Cerebellar nuclear complex (tissue), 1 donor: ENCODE results near the gene CDH4.

ENCODE experiments used
- DNase-seq, 2 experiments: peaks; one replicate each; lab custom pipeline; 2025; lab: John Stamatoyannopoulos, UW

CDH4 gene

DNA sequence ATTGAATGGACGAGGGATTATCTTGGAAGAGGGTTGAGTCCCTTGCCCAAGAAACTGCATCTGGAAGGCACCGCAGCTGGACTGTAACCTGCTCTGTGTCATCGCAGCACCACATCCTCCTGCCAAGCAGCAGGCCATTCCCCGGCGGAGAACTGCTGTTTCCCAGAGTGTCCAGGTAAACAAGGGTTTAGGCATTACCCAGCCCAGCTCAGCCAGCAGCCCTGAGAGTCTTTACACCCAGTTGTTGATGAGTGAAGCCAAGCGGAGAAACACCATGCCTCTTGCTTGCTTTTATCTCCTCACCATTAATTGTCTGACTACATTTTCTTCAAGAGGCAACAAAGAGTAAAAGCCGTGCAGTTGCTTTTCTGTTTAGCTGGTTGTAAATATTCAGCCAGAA is 104.1 kb downstream of the CDH4 start:
- no peak for DNase-seq

DNA sequence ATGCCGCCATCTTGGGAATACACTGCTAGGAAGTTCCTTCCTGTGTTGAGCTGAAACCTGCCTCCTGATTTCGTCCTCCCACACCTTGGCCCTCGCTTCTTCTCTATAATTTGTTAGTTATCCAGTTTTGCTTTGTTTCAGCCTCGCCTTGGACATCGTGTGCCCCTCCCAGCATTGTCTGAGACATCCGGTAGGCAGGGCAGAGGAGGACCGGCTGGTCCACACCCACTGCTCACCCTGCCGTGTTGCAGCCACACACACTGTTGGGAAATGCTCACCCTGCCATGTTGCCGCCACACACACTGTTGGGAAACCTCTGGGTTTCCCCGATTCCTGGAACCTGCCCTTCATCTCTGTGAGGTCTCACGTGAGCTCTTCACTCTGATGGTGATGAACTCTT is 105.1 kb downstream of the CDH4 start:
- DNase-seq, result no peak

DNA sequence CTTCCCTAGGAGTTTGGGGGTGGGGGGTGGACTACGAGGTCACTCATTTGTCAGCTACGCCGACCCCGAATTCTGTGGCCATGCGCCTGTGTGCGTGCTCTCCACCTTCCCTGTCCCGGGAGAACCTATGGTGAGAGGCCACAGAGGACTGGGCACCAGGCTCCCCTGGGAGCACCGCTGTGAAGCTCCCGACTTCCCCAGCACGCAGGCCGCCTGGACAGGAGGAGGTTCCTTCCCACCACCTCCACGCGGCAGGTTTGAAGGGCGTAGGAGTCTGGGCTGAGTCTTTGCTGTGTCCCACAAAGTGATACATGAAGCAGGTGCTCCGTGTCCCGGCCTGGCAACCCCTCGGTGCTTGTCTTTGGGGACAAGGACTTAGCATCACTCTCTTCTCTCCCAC is 107.2 kb downstream of the CDH4 start:
- DNase-seq, result no peak

- DNase-seq, result no peak
Measured at GRCh38 chr20:61360296-61360695, 108.2 kb downstream of the CDH4 start.

- DNase-seq, result no peak
Measured at GRCh38 chr20:61360940-61361339, 108.9 kb downstream of the CDH4 start.

DNA sequence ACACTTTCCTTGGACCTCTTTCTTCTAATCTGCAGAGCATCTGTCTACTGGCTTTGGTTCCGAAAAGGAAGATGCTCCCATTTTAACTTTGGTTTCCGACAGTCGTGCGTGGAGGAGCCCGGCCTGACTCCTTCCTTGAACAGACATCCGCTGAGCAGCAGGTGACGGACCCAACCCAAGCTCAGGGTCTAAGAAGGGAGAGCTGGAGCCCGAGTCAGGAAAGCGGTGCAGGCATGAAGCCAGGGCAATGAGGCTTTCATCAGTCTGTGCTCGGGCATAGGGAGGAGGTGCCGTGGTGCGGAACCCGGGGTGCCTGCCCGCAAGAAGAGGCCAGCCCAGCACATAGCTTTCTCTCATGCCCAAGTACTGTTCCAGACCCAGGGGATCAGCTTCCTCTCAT is 109.4 kb downstream of the CDH4 start:
- no peak for DNase-seq

GRCh38 chr20:61364147-61364546 is 112.1 kb downstream of the CDH4 start:
- DNase-seq, result no peak

- DNase-seq, result no peak
Measured at GRCh38 chr20:61366914-61367313, 114.9 kb downstream of the CDH4 start.

GRCh38 chr20:61369731-61370520 is 117.9 kb downstream of the CDH4 start:
- DNase-seq, result no peak

DNA sequence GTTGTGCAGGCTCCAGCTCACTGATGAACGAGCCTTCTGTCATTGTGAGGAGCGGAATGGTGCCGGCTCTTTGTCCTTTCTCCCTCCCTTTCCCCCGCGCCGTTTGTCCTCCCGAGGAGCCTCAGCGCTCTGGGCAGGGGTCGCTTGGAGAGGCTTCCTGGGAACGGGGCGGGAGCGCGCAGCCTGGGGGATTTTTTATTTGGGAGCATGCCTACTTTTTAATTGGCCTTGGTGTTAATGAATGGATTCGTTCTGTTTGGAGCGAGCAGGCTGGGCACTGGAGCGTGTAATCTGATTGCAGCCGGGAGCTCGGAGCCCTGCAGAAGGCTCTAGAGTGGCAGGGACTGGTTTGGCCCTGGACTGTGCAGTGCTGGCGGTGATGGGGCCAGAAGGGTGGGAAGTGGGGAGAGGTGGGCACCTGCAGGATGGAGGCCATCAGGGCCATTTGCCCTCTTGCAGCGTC is 118.8 kb downstream of the CDH4 start:
- DNase-seq, result no peak

GRCh38 chr20:61371501-61372136 is 119.6 kb downstream of the CDH4 start:
- no peak for DNase-seq

- no peak for DNase-seq
Measured at GRCh38 chr20:61372137-61373054, 120.3 kb downstream of the CDH4 start.

- DNase-seq, result no peak
Measured at GRCh38 chr20:61373055-61373399, 121.0 kb downstream of the CDH4 start.

DNA sequence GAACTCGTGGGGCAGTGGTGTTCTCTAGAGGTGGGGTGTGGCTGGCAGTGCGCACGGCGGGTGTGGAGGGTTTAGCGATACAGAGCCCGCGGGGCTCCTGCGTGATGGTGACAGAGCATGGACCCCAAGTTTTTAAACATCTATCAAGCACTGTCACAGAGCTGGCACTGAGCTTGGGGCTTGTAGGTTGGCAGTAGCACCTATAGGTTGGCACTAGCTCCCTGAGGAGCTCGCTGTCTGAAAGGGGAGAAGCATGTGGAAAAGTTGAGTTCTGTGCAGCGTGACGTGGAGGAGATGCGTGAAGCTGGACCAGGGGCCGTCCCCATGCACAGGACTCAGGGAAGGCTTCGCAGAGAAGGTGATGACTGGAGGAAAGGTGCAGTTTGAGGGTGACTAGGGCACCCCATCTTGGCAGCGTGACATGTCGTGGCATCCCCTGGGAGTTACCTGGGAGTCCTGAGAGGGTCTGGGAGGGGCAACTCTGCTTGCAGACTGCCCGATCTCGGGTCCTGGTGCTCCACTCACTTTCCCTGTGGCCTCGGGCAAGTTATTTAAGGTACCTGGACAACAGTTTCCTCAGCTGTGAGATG is 122.0 kb downstream of the CDH4 start:
- no peak for DNase-seq

DNA sequence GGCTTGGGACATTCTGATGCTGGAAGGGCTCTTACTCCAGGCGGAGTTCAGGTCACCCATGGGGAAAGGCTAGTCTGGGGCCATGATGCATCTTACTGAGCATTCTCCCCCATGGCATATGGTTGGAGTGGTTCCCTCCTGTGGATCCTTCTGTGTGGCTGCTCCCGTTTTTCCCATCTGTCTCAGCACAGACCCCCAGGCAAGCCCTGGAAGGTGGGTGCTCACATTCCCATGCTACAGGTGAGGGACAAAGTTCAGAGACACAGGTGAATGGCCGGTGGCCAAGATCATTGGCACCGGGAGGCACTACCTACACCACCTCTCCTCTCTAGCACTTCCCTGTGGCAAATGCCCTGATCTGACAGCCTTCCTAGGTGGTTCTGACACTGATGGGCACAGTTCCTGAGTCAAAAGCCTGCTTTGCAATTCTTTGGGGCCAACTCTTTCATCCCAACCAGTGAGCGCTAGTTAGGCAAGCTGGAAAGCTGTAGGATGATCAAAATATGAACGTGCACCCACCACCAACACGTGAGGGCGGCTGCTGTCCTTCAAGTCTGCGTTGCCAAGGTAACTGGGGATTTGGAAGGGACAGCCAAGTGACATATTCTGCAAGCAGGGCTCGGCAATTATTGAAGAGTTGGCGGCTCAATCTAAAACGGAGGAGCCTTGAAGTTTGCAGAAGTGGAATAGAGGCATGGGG is 124.6 kb downstream of the CDH4 start:
- no peak for DNase-seq

DNA sequence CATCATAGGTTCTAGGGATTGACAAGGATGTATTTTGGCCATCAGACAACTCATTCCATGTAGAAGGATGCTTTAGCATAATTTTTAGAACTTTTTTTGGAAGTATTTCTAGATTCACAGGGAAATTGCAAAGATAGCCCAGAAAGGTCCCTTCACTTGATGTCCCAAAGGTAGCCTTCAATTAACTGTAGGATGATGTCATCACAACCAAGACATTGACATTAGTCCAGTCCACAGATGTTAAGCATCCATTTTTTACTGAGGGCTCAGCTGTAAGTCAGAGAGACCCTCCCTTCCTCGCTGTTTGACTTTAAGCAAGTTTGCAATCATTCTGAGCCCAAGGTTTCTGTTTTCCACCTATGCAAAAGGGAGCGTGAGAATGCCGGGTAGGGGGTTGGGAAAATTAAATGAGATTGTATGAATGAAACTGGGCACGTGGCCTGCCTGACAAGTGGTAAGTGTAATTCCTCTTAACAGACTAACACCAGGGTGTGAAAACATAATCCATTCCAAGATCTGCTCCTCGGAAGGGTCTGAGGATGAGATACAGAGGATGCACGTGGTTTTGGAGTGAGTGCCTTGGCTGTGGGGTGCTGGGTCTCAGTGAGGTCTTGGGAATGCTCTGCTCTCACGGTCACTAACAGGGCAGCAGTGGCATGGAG is 126.8 kb downstream of the CDH4 start:
- DNase-seq, result no peak

DNA sequence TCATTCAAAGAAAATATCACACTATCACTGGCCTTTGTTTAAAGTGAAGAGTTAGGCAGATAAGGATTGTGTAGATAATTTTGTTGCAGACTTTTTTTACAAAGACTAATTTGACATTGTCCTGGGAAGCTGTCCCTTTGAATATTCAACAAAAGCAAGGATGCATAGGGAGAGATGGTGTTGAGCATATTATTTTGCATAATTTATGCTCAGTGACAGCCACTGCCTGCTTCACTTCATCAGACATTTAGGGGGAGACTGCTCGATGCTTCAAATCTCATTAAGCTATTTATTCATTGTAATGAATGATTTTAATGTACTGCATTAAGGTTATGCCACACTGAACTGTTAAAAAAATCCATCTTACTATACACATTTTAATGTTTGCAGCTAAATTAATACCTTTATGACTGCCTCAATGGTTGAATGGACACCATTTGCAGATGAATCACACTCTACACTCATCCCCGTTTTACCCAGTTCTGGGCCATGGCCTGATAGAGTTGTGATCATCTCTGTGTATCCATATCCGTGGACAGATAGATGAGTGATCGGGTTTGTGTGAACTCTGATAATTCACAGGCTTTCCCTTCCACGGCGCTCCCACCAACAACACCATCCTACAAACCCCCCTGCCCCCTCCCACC is 128.0 kb downstream of the CDH4 start:
- DNase-seq, result no peak

DNA sequence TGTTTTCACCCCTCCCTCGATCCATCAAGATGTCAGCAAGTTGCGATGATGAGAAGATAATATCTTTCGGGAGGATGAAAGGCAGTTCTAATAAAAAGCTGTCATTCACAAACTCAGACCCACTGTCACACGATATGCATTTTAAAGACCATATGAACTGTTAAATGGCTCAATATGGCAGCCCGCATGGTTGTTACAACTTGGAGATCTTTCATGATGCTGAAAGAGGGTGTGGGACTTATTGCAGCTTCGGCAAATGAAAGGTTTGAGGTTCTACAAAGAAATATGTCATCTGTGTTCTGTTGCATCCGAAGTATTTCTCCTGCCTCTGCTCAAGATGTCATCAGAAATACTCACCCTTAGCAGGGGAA is 128.5 kb downstream of the CDH4 start:
- no peak for DNase-seq

DNA sequence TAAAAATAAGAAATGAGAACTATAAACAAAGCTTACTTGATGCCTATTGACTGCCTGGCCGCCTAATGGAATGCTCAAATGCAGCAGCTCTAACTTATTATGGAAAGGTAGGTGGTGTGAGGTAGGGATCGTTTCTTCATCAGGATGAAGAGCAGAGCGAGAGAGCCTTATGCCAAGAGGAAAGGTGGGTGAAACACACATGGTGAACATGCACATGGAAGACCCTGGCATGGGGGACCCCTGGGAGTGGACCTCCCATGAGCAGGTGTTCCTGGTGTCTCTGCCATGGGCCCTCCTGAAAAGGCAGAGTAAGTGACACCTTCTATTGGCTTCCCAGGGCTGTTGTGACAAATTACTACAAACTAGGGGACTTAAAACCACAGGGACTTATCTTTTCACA is 130.1 kb downstream of the CDH4 start:
- DNase-seq, result no peak

DNA sequence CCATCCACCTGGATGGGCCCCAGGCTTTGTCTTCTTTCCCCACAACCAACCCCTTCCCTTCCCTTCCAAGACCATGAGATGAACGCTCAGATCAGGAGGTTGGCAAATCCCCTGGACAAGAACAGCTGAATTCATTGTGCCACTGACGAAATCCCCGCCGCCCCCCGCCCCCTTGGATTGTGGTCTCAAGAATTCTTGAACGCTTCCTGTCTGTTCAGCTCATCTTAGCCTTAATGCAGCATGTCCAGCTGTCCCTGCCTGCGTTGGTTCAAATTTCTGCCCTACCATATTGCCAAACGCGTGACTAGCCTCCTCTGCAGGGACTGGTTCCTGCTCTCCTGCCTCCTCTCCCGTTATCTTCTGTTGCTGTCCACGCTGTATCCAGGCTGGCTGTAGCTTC is 133.2 kb downstream of the CDH4 start:
- DNase-seq, result no peak

GRCh38 chr20:61385731-61386130 is 133.7 kb downstream of the CDH4 start:
- no peak for DNase-seq
